IPS-20b (cell line): ENCODE measurements around the gene RHBDD1.

Source experiments
- H3K27ac ChIP-seq: one replicate; pipeline ENCODE4 v1.5.1; 2013; ENCODE audit warnings: low read length
- H3K27me3 ChIP-seq: 2 replicates; pipeline ENCODE4 v1.6.1; 2013; ENCODE audit warnings: mild to moderate bottlenecking, low read length, inconsistent platforms; ENCODE audit not compliant: insufficient read depth
- H3K36me3 ChIP-seq: 2 replicates; pipeline ENCODE4 v1.6.1; 2013; ENCODE audit warnings: low read depth, mild to moderate bottlenecking, inconsistent platforms, low read length, moderate library complexity; ENCODE audit not compliant: insufficient read depth
- H3K4me1 ChIP-seq: 2 replicates; pipeline ENCODE4 v1.6.1; 2013; ENCODE audit warnings: mild to moderate bottlenecking, control low read depth, inconsistent platforms, low read length, moderate library complexity; ENCODE audit not compliant: insufficient read depth
- H3K4me3 ChIP-seq: 2 replicates; pipeline ENCODE4 v1.5.1; 2013; ENCODE audit warnings: mild to moderate bottlenecking, low read length, inconsistent platforms
- H3K9ac ChIP-seq: 2 replicates; pipeline ENCODE4 v1.6.1; 2013; ENCODE audit warnings: low read depth, mild to moderate bottlenecking, inconsistent platforms, low read length, moderate library complexity
- H3K9me3 ChIP-seq: 2 replicates; pipeline ENCODE4 v1.6.1; 2013; ENCODE audit warnings: mild to moderate bottlenecking, low read depth, low read length, inconsistent platforms; ENCODE audit not compliant: insufficient read depth

The RHBDD1 gene

DNA sequence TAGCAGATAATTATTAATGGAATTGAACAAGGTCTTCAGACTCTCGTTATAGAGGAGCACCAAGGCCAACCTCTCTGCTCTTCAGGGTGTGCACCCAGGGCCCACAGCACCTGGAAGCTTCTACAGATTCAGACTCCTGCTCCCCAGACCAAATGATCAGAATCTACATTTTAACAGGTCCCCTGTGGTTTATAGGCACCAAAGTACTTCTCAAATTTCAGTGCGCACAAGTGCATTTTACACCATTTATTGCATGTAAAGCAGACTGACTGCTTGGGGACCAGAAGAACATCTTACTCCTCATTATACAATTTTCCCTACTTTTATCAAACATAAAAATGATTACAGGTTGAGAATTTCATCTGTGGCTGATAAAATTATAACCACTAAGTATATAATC lies 164.3 kb downstream of the RHBDD1 start:
- Histone ChIP-seq H3K4me1 (no peaks in the 10 kb centered on the region), H3K27ac (no peak overlapping the region), H3K9me3 (peaks cover 3% of the 10 kb centered on the region; the same call in 1 of the 2 replicates), H3K9ac (no peak overlapping the region), H3K27me3 (no peaks in the 10 kb centered on the region), H3K4me3 (no peak overlapping the region), H3K36me3 (peaks cover 5% of the 10 kb centered on the region)

GRCh38 chr2:227004482-227004881 lies 168.6 kb downstream of the RHBDD1 start:
- Histone ChIP-seq H3K27me3 (no peaks in the 10 kb centered on the region), H3K4me1 (no peaks in the 10 kb centered on the region; the same call in 1 of the 2 replicates), H3K27ac (no peak overlapping the region), H3K4me3 (no peak overlapping the region), H3K36me3 (no peaks in the 10 kb centered on the region; the same call in 1 of the 2 replicates), H3K9me3 (peaks cover 3% of the 10 kb centered on the region; the same call in 1 of the 2 replicates), H3K9ac (no peak overlapping the region)

GRCh38 chr2:227006189-227006897 lies 170.5 kb downstream of the RHBDD1 start:
- H3K9ac ChIP-seq: no peak overlapping the region
- no peak overlapping the region for H3K27ac ChIP-seq
- H3K4me3 ChIP-seq: no peak overlapping the region
- H3K9me3 ChIP-seq: no peaks in the 10 kb centered on the region
- no peaks in the 10 kb centered on the region for H3K36me3 ChIP-seq
- no peaks in the 10 kb centered on the region for H3K27me3 ChIP-seq
- H3K4me1 ChIP-seq: no peaks in the 10 kb centered on the region; the same call in 1 of the 2 replicates

- Histone ChIP-seq H3K4me3 (no peak overlapping the region), H3K27ac (no peak overlapping the region), H3K9me3 (no peaks in the 10 kb centered on the region), H3K4me1 (no peaks in the 10 kb centered on the region; the same call in 1 of the 2 replicates), H3K36me3 (no peaks in the 10 kb centered on the region), H3K9ac (no peak overlapping the region), H3K27me3 (no peaks in the 10 kb centered on the region)
Measured at GRCh38 chr2:227007148-227007547, 171.3 kb downstream of the RHBDD1 start.

DNA sequence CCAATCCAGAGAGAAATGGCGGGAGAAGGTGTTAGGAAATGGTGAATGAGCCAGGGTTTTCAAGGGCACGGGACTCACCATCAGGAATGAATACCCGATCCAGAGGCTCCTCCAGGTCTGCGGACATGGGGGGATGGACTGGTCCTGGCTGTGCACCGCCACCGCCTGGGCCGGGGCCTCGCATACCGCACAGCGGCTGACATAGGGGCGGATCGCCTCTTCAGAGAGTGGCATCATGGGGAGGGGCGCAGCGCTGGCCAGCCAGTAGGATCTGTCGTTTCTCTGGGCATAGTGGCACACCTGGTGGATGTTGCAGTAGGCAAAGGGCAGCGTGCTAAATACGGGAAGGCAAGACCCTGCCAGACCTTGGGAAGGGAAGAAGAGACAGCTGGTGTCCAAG lies 172.1 kb downstream of the RHBDD1 start:
- no peak overlapping the region for H3K9ac ChIP-seq
- no peaks in the 10 kb centered on the region for H3K27me3 ChIP-seq
- no peaks in the 10 kb centered on the region; the same call in 1 of the 2 replicates for H3K4me1 ChIP-seq
- no peaks in the 10 kb centered on the region for H3K9me3 ChIP-seq
- H3K4me3 ChIP-seq: no peak overlapping the region
- no peaks in the 10 kb centered on the region for H3K36me3 ChIP-seq
- no peak overlapping the region for H3K27ac ChIP-seq

DNA sequence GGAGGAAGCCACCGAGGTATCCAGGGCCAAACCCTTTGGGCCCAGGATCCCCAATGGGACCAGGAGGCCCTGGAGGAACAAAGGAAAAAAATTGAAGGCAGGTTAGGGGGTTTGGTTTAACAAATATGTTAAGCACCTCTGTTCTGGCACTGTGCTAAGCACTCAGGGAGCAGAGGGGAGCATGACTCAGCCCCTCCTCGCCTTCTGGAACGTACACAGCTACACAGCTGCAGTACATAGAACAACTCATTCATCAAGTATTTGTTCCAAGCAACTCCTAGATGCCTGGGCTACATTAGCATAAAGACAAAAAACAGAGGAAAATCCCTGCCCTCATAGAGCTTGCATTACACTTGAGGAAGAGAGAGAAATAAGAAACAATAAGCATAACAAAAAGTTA lies 174.6 kb downstream of the RHBDD1 start:
- Histone ChIP-seq H3K9me3 (no peaks in the 10 kb centered on the region), H3K4me3 (no peak overlapping the region), H3K27ac (no peak overlapping the region), H3K9ac (no peak overlapping the region), H3K27me3 (no peaks in the 10 kb centered on the region), H3K36me3 (no peaks in the 10 kb centered on the region), H3K4me1 (no peaks in the 10 kb centered on the region; the same call in 1 of the 2 replicates)

GRCh38 chr2:227013330-227013729 lies 177.5 kb downstream of the RHBDD1 start:
- H3K9ac ChIP-seq: no peak overlapping the region
- H3K27me3 ChIP-seq: no peaks in the 10 kb centered on the region
- H3K4me1 ChIP-seq: no peaks in the 10 kb centered on the region
- no peak overlapping the region for H3K27ac ChIP-seq
- H3K4me3 ChIP-seq: no peak overlapping the region
- no peaks in the 10 kb centered on the region for H3K36me3 ChIP-seq
- no peaks in the 10 kb centered on the region for H3K9me3 ChIP-seq

- Histone ChIP-seq H3K9ac (no peak overlapping the region), H3K27ac (no peak overlapping the region), H3K9me3 (no peaks in the 10 kb centered on the region), H3K4me3 (no peak overlapping the region), H3K27me3 (no peaks in the 10 kb centered on the region), H3K4me1 (no peaks in the 10 kb centered on the region), H3K36me3 (no peaks in the 10 kb centered on the region)
Measured at GRCh38 chr2:227013881-227014280, 178.0 kb downstream of the RHBDD1 start.

DNA sequence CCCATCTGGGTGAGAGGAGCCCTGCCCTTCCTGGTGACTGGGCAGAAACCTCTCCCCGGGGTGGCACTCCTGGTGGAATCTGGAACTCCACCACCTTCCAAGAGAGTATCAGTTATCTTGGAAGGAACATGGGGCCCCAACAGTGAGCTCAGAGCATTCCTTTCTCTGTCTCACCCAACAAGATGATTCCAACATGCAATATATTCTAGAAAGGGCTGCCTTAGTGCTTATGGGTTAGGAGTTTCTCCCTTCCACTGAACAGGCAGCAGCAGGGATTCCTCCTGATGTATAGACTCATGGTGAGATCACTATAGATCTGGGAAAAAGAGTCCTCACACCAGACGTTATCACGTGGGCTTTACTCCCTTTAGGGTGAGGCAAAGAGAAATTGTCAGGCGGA lies 181.0 kb downstream of the RHBDD1 start:
- H3K36me3 ChIP-seq: no peaks in the 10 kb centered on the region
- H3K4me1 ChIP-seq: no peaks in the 10 kb centered on the region
- no peak overlapping the region for H3K9ac ChIP-seq
- H3K4me3 ChIP-seq: no peak overlapping the region
- H3K9me3 ChIP-seq: no peaks in the 10 kb centered on the region
- H3K27ac ChIP-seq: no peak overlapping the region
- no peaks in the 10 kb centered on the region for H3K27me3 ChIP-seq

DNA sequence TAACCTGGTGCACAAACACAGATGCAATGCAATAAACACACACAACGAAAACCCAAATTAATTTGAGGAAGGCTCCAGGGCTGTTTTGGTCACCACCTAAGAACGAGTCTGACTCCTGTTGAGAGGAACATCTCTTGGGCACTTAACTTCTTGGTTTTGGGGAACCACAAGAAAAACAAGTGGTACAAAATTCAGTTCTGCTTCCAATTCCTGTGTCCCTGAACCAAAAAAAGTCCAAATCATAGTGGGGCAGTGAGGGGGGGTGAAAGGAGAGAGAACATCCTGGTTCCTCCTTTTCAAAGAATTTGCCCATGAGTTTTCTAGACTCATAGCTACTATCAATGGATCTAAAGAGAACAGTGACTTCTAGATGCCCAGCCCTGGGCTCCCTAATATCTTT lies 184.6 kb downstream of the RHBDD1 start:
- H3K36me3 ChIP-seq: no peaks in the 10 kb centered on the region
- H3K27ac ChIP-seq: no peak overlapping the region
- H3K27me3 ChIP-seq: no peaks in the 10 kb centered on the region
- H3K9ac ChIP-seq: no peak overlapping the region
- no peaks in the 10 kb centered on the region for H3K9me3 ChIP-seq
- H3K4me1 ChIP-seq: peaks cover 6% of the 10 kb centered on the region; the same call in 1 of the 2 replicates
- H3K4me3 ChIP-seq: no peak overlapping the region

DNA sequence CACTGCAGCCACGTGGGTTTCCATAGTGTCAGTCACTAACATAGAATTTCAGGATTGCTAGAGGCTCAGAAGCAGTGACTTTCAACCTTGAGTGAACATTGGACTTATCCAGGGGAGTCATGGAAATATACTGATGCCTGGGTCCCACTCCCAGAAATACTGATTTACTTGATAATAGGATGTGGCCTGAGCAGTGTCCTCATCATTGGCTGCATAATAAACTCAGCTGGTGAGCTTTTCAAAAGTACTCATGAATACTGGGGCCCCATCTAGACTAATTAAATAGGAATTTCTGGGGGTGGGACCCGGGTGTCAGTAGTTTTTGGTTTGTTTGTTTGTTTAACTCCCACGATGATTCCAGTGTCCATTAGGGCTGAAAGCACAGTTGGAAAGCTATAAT lies 186.8 kb downstream of the RHBDD1 start:
- Histone ChIP-seq H3K36me3 (no peaks in the 10 kb centered on the region), H3K4me3 (no peak overlapping the region), H3K4me1 (peaks cover 6% of the 10 kb centered on the region; the same call in 1 of the 2 replicates), H3K9ac (no peak overlapping the region), H3K27me3 (no peaks in the 10 kb centered on the region), H3K9me3 (no peaks in the 10 kb centered on the region), H3K27ac (no peak overlapping the region)

GRCh38 chr2:227025510-227025909 lies 189.7 kb downstream of the RHBDD1 start:
- Histone ChIP-seq H3K9me3 (no peaks in the 10 kb centered on the region), H3K27ac (no peak overlapping the region)

More at GRCh38 chr2:227025510-227025909, 189.7 kb downstream of the RHBDD1 start:
- H3K36me3 ChIP-seq: no peaks in the 10 kb centered on the region
- peaks cover 6% of the 10 kb centered on the region; the same call in 1 of the 2 replicates for H3K4me1 ChIP-seq
- no peak overlapping the region for H3K9ac ChIP-seq
- no peaks in the 10 kb centered on the region for H3K27me3 ChIP-seq
- no peak overlapping the region for H3K4me3 ChIP-seq
